CD4-positive, alpha-beta T cell treated with Interferon alpha-2 for 1 hour (primary cell): Measurements from ENCODE around the gene GNG11.

Experiments
- DNase-seq, 2 donors: peaks; one replicate each; pipeline ENCODE4 v3.0.0-alpha.2; 2020 to 2022

The GNG11 gene

GRCh38 chr7:93949423-93949822, 27.9 kb downstream of the GNG11 start:
- DNase-seq = no peak

DNA sequence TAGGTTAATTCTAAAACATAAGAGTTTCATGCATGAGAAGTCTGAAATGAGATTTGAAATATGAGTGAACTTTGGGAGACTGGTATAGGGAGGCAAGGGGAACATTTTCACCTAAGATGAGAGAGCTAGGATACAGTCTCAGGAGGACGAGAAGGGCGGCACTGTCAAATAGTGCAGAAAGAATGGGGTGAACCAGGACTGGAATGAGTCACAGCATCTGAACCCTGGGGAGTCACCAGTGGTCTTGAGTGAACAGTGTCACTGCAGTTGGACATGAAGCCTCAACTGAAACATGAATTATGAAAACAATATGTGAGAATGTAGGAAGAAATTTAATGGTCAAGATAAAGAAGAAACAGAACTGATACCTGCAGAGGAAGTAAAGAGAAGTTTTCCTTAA, 33.8 kb downstream of the GNG11 start:
- no peak for DNase-seq

DNA sequence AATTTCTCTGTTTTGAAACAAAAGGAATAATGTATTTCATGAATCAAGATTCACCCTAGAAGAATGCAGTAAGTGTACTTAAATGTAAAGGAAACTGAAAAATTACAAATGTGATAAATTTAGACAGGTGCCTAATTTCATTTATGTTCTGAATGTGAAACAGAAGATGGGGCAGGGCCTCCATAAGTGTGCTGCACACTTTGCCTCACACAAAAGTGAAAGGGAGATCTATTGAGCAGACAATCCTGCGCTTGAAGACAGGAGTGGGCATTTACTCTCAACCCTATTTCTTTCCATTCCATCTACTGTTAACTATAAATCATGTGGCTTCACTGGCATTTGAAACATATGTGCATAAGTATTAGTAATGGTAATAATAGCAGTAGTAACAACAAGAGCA, 36.2 kb downstream of the GNG11 start:
- DNase-seq = no peak

DNA sequence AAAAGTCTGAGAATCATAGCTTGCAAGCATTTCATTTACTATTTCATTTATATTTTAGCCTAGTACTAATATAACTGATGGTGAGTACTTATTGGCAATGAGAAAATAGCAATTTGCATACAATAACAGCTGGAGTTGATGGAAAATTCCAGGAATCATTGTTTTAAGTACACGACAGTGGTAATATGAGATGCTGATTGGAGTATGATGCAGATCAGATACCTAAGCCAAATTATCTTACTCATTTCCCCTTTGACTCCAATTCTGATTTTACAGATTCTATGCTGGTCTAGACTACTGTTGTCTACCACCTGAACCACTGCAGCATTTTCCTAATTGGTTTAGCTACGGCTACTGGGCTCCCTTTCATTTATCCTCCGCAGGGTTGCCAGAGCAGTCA, 36.7 kb downstream of the GNG11 start:
- no peak for DNase-seq

DNA sequence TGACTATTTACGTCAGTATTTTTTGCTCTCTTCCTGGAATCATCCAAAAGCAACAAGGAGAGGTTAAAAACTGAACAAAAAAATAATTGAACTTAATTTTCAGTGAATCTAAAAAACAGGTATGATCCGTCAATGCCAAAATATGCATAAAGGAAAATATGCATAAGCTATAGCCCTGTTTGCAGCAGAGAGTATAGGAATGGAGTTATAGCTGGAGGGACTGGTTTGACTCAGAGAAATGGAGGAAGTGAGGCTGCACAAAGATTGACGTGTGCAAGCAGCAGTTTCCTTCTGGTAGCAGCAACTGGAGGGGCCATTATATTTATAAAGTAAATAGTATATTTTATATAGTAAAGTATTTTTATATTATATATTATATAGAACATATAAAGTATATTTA, 37.1 kb downstream of the GNG11 start:
- no peak for DNase-seq

- no peak for DNase-seq
Observed at GRCh38 chr7:93960986-93961385, 39.5 kb downstream of the GNG11 start.

- no peak for DNase-seq
Observed at GRCh38 chr7:93964262-93964661, 42.7 kb downstream of the GNG11 start.

GRCh38 chr7:93964813-93965212, 43.3 kb downstream of the GNG11 start:
- DNase-seq = no peak

- DNase-seq = no peak
Observed at GRCh38 chr7:93968911-93969620, 47.5 kb downstream of the GNG11 start.

DNA sequence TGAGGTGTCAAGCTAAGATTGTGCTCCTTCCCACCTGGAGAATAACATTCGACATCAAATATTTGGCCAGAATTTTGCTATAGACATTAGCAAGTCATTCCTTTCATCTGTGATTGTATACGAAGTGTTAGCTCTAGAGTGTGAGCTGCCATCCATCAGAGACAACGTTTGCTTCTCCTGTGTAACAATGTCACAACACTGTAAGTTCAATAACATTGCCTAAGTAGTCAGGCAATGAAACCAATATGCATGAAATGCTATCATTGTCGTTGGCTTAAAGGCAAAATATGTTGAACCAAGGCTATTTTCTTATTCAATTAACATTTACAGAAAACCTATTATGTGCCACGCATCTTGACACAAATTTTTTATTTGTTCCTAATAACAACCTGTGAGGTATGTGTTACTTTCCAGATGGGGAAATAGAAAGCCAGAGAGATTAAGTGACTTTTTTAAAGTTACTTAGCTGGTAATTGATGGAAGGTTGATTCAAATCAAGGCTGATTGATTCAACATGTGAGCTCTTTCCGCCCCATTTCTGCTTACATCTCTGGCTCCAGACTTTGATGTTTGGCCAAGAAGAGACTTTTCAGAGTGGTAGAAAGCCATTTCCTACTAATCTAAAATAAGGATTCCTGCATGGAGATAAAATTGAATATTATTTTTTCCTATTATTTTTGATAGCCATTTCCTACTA, 50.6 kb downstream of the GNG11 start:
- DNase-seq = no peak

GRCh38 chr7:93973134-93973533, 51.6 kb downstream of the GNG11 start:
- no peak for DNase-seq

DNA sequence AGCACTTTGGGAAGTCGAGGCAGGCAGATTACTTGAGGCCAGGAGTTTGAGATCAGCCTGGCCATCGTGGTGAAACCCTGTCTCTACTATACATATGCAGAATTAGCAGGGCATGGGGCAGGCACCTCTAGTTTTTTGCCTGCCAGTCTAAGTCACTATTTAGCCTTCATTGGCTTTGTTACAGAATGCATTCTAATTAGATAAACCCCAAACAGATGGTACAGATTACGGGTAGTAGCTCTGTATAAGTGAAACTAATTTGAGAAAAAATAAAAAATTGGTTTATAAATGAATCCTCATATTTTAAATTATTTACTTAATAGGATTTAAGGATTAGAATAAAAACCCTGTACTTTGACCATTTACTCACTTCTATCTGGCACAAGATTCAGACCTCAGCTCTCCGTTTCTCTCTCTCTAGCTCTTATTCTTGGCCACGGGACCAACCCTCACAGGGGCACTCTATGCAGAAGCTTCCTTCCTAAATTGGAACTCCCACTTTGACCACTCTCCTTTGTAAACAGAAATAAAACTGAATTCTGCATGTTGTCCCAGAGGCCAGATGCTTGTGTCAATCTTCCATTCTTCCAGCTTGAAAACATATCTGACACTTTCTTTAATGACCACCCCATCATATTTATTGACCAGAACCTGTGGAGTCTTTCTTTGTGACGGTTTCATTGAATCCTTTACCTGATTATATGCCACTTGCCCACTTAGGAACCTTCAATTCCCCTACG, 55.8 kb downstream of the GNG11 start:
- DNase-seq = no peak
